Liver (tissue), 3 donors: Measurements from ENCODE around the gene ANKRD17.

ENCODE experiments used
- EGR1 ChIP-seq, 2 donors: IDR thresholded peaks; 2 replicates each; pipeline ENCODE4 v1.6.1; 2016 to 2018; ENCODE audit warnings: antibody characterized with exemption in 2 of 2, low read depth in 2 of 2
- FOXA2 ChIP-seq: IDR thresholded peaks from 2 replicates; pipeline ENCODE4 v1.6.1; 2016; ENCODE audit warnings: antibody characterized with exemption
- GABPA ChIP-seq, 2 donors: IDR thresholded peaks in 1 of 2; conservative IDR thresholded peaks in 1 of 2; 2 replicates each; pipeline ENCODE4 v1.6.1; 2016; ENCODE audit warnings: antibody characterized with exemption in 2 of 2, mild to moderate bottlenecking in 1 of 2, moderate library complexity in 1 of 2
- JUND ChIP-seq, 2 donors: IDR thresholded peaks; 2 replicates each; pipeline ENCODE4 v1.6.1; 2016; ENCODE audit warnings: antibody characterized with exemption in 2 of 2
- RAD21 ChIP-seq, 2 donors: IDR thresholded peaks; 2 replicates each; pipeline ENCODE4 v1.6.1; 2016; ENCODE audit warnings: antibody characterized with exemption in 2 of 2, mild to moderate bottlenecking in 2 of 2
- SP1 ChIP-seq: IDR thresholded peaks from 2 replicates; pipeline ENCODE4 v1.6.1; 2018; ENCODE audit warnings: antibody characterized with exemption, mild to moderate bottlenecking
- TAF1 ChIP-seq: conservative IDR thresholded peaks from 2 replicates; pipeline ENCODE4 v1.6.1; 2016; ENCODE audit warnings: antibody characterized with exemption, mild to moderate bottlenecking
- YY1 ChIP-seq: IDR thresholded peaks from 2 replicates; pipeline ENCODE4 v1.6.1; 2016; ENCODE audit warnings: antibody characterized with exemption, mild to moderate bottlenecking
- TF ChIP-seq, protein P1 (sequence below): fragments of 150-350 bp; IDR thresholded peaks from 2 replicates; pipeline ENCODE4 v1.5.1; 2017; ENCODE audit warnings: improper control_type of control experiment, low read depth, low read length; ENCODE audit not compliant: missing input control
- TF ChIP-seq, protein P2 (sequence below): IDR thresholded peaks from 2 replicates; pipeline ENCODE4 v1.6.1; 2016; ENCODE audit warnings: antibody characterized with exemption, mild to moderate bottlenecking
- TF ChIP-seq, protein P3 (sequence below): IDR thresholded peaks from 2 replicates; pipeline ENCODE4 v1.6.1; 2016; ENCODE audit warnings: antibody characterized with exemption
- TF ChIP-seq, protein P4 (sequence below): IDR thresholded peaks from 2 replicates; pipeline ENCODE4 v1.6.1; 2016; ENCODE audit warnings: antibody characterized with exemption
- donor health status: healthy.
- donor health status: healthy.

DNA sequence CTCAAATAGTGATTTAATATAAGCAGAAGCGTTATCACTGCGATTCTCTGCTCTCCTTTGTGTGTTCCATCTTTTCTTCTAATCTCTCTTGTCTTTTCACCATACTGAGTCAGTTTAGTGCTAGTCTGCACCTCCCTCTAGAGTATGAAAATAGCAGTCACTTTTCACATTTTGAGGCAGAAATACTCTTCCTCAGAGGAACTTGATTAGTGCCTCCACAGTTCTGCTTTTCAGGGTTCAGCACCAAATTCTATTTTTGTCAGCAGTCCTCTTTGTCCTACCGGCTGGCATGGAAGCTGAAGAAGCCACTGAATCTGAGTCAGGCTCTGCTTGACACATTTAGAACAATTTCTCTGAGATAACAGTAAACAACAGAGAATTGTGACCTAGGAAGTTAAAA is 49.7 kb upstream of the ANKRD17 start:
- TF ChIP-seq, protein P1, sequence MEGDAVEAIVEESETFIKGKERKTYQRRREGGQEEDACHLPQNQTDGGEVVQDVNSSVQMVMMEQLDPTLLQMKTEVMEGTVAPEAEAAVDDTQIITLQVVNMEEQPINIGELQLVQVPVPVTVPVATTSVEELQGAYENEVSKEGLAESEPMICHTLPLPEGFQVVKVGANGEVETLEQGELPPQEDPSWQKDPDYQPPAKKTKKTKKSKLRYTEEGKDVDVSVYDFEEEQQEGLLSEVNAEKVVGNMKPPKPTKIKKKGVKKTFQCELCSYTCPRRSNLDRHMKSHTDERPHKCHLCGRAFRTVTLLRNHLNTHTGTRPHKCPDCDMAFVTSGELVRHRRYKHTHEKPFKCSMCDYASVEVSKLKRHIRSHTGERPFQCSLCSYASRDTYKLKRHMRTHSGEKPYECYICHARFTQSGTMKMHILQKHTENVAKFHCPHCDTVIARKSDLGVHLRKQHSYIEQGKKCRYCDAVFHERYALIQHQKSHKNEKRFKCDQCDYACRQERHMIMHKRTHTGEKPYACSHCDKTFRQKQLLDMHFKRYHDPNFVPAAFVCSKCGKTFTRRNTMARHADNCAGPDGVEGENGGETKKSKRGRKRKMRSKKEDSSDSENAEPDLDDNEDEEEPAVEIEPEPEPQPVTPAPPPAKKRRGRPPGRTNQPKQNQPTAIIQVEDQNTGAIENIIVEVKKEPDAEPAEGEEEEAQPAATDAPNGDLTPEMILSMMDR = peak; percentile 56
- TF ChIP-seq YY1 (peak; percentile 20), EGR1 (IDR thresholded peaks at IDR 0.05; ENCODE audit: low read depth in 2 of 2) (no peak), JUND (IDR thresholded peaks at IDR 0.05) (no peak), SP1 (no peak), RAD21 (IDR thresholded peaks at IDR 0.05) (peak; percentile 90 to 93), TAF1 (no peak), GABPA (IDR thresholded peaks at IDR 0.05 in 1 of 2, conservative IDR thresholded peaks at IDR 0.05 in 1 of 2) (no peak), FOXA2 (no peak)
- TF ChIP-seq, protein P2, sequence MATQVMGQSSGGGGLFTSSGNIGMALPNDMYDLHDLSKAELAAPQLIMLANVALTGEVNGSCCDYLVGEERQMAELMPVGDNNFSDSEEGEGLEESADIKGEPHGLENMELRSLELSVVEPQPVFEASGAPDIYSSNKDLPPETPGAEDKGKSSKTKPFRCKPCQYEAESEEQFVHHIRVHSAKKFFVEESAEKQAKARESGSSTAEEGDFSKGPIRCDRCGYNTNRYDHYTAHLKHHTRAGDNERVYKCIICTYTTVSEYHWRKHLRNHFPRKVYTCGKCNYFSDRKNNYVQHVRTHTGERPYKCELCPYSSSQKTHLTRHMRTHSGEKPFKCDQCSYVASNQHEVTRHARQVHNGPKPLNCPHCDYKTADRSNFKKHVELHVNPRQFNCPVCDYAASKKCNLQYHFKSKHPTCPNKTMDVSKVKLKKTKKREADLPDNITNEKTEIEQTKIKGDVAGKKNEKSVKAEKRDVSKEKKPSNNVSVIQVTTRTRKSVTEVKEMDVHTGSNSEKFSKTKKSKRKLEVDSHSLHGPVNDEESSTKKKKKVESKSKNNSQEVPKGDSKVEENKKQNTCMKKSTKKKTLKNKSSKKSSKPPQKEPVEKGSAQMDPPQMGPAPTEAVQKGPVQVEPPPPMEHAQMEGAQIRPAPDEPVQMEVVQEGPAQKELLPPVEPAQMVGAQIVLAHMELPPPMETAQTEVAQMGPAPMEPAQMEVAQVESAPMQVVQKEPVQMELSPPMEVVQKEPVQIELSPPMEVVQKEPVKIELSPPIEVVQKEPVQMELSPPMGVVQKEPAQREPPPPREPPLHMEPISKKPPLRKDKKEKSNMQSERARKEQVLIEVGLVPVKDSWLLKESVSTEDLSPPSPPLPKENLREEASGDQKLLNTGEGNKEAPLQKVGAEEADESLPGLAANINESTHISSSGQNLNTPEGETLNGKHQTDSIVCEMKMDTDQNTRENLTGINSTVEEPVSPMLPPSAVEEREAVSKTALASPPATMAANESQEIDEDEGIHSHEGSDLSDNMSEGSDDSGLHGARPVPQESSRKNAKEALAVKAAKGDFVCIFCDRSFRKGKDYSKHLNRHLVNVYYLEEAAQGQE = no peak
- TF ChIP-seq, protein P3, sequence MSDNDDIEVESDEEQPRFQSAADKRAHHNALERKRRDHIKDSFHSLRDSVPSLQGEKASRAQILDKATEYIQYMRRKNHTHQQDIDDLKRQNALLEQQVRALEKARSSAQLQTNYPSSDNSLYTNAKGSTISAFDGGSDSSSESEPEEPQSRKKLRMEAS = no peak
- TF ChIP-seq, protein P4, sequence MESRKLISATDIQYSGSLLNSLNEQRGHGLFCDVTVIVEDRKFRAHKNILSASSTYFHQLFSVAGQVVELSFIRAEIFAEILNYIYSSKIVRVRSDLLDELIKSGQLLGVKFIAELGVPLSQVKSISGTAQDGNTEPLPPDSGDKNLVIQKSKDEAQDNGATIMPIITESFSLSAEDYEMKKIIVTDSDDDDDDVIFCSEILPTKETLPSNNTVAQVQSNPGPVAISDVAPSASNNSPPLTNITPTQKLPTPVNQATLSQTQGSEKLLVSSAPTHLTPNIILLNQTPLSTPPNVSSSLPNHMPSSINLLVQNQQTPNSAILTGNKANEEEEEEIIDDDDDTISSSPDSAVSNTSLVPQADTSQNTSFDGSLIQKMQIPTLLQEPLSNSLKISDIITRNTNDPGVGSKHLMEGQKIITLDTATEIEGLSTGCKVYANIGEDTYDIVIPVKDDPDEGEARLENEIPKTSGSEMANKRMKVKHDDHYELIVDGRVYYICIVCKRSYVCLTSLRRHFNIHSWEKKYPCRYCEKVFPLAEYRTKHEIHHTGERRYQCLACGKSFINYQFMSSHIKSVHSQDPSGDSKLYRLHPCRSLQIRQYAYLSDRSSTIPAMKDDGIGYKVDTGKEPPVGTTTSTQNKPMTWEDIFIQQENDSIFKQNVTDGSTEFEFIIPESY = no peak
